HG03196 (cell line): ENCODE results near the gene CDH7.

ENCODE experiments used
- ATAC-seq: cut with Tn5 transposase; IDR thresholded peaks from one replicate; pipeline ENCODE4 v1.9.1; 2021; ENCODE audit not compliant: unreplicated experiment

CDH7 gene

GRCh38 chr18:65750389-65751154 is at the start of gene CDH7:
Gene CDH7 (plus strand): TSS chr18:65751012. CDS start chr18:65762843, 11,831 bp downstream.
- ATAC-seq, result no peak

GRCh38 chr18:65704046-65704445 is 46.8 kb upstream of the CDH7 start:
- ATAC-seq, result no peak

DNA sequence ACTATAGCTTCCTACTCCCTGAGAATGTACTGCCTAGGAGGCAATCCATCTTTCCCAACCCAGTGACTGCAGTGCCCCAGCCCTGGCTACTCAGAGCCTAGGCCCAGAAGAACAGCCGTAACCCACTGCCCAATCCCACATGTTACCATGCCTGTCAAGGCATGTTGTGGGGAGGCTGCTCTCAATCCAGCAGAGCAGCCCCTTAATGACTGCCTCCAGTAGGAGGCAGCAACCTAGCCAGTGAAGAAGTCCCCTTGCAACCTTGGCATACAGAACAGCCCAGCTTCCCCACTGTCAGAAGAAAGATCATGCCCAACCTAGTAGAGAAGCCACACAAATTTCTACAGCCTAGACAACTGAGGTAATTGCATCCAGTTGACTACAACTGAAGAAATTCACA is 44.2 kb upstream of the CDH7 start:
- ATAC-seq, result no peak

DNA sequence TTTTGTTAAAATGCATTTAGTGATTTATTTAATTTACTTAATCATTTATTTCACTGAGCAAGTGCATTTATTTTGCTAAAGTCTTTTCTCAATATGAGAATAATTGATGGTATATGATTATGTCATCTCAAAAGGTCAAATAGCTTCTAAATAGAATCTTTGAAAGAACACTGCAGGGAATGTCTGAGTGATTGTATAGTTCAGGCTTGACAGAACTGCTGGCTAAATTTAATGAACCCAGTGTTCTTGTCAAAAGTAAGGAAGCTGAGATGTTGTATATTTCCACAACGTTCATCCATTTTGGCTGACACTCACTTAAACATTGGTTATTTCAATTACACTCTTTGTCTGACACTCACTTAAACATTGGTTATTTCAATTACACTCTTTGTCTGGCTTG is 39.3 kb upstream of the CDH7 start:
- no peak for ATAC-seq

GRCh38 chr18:65721619-65722018 is 29.2 kb upstream of the CDH7 start:
- ATAC-seq, result no peak

- ATAC-seq, result no peak
Measured at GRCh38 chr18:65725251-65726050, 25.4 kb upstream of the CDH7 start.

GRCh38 chr18:65735155-65735554 is 15.7 kb upstream of the CDH7 start:
- ATAC-seq, result no peak

DNA sequence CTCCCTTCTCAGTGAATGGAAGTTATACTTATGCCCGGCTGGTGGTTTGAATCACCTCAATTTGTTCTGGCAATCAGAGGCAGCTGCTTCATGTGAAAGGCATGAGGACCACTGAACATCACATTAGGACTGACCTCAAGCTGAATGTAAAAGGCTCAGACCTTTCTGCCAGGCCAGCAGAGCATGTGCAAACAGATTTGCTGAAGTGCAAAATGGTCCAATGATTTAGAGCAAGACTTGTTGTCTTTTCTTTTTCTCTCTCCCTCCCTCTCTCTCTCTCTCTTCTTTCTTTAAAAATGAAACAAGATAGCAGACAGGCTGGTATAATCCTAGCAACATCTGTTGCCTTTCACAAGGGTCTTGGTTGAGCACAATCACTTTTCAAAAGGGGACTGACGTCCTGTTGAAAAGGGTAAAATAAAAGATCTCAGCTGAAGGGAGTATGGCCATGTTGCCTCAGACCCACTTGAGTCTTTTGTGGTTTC is 13.3 kb upstream of the CDH7 start:
- ATAC-seq, result no peak

GRCh38 chr18:65746936-65747335 is 3.9 kb upstream of the CDH7 start:
- no peak for ATAC-seq

DNA sequence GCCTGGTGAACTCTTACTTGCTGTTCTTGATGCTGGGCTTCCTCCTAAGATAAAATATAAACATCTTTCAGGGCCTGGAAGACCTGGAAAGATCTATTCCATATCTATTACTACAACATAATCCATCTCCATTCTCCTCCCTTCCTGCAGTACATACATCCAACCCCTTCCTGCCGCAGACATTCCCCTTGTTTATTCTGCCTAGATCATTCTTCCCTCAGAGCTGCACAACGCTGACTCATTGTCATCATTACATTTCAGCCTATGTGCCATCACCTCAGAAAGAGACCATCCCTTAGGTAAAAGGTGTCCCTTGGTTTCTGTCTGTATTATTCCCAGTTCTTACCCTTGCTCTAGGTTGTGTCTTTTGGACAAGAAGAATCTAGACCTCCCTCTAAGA is 2.5 kb upstream of the CDH7 start:
- no peak for ATAC-seq

DNA sequence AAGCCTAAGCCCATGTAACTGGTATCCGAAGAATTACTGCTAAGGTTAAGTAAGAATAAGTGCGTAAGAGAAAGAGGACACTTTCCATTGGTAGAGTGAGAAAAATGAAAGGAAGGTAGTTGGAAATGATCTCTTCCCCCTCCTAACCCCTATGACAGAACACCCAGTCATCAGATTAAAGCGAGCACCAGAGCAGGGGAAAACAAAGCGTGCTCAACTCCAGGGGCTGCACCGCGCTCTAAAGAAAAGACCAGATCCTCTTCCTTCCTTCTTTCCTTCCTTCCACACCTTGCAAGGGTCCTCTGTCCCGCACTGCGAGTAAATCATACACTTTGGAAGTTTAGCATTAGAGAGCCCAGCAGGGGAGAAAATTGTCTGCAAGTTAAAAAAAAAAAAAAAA is 971 bp upstream of the CDH7 start:
- ATAC-seq, result no peak

- no peak for ATAC-seq
Measured at GRCh38 chr18:65751155-65752085, 608 bp downstream of the CDH7 start.

- no peak for ATAC-seq
Measured at GRCh38 chr18:65752625-65753325, 2.0 kb downstream of the CDH7 start.

GRCh38 chr18:65753520-65753919 is 2.7 kb downstream of the CDH7 start:
- no peak for ATAC-seq

GRCh38 chr18:65754121-65754520 is 3.3 kb downstream of the CDH7 start:
- no peak for ATAC-seq

DNA sequence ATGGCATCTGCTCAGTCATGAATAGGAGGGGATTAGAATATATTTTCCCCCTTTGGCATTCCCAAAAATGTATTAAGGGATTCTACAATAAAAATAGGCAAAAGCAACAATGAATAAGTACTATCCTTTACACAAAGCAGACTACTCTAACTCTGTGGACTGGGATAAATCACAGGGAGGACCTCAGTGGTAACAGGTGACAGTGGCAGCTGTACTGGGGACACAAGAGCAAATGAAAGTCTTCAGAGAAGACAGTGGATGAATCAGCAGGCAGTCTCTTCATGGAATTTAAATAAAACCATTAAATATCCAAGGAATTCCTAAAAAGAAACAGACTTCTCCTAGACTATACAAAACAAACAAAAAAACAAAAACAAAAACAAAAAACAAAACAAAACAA is 4.8 kb downstream of the CDH7 start:
- no peak for ATAC-seq

DNA sequence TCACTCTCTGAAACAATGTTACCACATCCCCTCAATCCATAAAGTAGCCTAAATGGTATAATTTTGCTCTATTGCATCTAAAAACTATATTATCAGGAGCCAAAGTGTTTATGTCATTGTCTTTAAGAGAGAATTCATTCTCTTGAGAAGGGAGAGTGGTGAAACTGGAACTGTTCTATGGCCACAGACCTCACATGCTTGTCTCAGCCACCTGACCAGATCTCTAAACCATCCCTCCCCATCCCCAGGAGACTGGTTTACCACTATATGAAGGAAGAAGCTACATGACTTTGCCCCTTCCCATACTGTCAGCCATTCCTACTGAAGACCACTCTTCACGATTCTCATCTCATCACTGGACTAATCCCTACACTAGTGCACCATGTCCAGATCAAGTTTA is 9.6 kb downstream of the CDH7 start:
- ATAC-seq, result no peak

DNA sequence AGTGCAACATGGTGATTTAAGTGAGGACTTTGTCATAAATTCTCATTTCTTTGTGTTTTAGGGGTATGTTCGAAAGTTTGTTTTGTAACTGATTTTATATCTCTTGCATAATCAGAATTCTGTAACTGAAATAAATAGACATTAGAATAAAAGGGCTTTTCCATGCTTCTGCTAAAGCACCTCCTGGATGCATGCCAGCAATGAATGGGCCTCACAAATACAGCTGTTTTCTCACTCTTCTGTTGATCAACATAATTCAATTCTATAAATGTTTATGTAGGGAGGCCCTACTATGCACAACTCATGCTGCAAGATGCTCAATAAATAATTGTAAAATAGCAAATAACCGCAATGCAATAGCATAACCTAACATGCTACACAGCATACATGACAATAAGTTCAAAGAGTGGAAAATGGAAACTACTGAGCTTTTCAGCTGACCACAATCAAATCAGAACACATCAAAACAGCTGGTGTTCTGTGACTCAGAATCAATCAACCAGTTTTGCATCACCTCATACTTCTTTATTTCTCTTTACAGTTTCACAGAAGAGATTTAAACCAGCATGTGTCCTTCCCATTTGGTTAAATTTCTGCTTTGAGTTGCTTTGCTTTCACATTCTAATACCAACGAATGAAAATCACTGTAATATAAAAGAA is 11.0 kb downstream of the CDH7 start:
- no peak for ATAC-seq

DNA sequence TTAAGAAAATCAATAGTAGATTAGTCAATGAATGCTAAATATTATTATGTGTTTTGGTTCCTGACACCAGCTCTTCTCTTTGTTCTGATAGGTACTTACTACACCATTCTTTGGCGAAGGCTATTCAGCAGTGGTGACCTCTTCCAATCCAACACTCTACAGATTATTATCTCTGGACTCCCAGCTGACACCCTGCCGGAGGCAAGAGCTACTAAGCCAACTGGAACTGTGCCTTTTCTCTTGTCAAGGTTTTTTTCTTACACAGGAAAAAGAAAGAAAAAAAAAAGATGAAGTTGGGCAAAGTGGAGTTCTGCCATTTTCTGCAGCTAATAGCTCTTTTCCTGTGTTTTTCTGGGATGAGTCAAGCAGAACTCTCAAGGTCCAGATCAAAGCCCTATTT is 11.7 kb downstream of the CDH7 start:
- ATAC-seq, result no peak

DNA sequence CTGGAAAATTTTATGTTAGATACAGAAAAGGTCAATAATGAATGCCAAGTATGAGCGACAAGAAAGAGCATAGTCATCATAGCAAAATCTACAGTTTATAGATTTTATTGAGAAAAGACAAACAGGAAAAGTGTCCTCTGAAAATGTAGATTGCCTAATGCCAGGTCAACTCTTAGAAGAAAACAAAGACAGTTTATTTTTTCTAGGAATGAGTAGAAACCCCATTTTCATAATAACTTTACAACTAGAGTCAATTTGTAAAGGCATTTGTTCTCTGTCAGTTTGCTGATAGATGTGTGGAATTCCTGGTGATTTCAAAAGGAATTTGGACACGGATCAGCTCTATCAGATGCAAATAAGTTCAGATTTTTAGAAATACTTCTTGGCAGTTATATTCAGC is 16.6 kb downstream of the CDH7 start:
- no peak for ATAC-seq
